ENCODE measurements around the gene HDAC4.

Gene HDAC4

DNA sequence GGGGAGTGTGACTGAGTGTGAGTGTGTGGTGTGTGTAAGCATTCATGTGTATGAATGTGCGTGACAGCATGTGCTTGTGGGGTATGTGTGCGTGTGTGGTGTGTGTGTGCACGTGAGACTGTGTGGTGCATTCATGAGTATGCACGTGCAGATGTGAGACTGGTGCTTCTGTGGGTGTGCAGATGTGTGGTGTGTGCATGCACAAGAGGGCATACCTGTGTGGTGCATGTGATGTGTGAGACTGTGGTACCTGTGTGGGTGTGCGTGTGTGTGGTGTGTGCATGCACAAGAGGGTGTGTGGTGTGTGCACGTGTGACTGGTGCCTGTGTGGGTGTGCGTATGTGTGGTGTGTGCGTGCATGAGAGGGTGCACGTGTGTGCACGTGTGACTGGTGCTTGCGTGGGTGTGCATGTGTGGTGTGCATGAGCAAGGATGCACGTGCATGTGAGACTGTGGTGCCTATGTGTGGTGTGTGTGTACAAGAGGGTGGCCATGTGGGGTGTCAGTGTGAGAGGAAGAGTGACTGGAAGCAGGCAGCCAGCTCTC lies 339.6 kb downstream of the HDAC4 start:
- no peak overlapping the region for H3K4me3 ChIP-seq (replicated peaks; ENCODE audit: insufficient read depth, low read length)
- no peaks in the 10 kb centered on the region for H3K27me3 ChIP-seq (ENCODE audit: insufficient read depth, poor library complexity, severe bottlenecking)
- no peak for TF ChIP-seq POLR2AphosphoS5 (IDR thresholded peaks at IDR 0.05; ENCODE audit: low read depth)
- TF ChIP-seq, protein P1, sequence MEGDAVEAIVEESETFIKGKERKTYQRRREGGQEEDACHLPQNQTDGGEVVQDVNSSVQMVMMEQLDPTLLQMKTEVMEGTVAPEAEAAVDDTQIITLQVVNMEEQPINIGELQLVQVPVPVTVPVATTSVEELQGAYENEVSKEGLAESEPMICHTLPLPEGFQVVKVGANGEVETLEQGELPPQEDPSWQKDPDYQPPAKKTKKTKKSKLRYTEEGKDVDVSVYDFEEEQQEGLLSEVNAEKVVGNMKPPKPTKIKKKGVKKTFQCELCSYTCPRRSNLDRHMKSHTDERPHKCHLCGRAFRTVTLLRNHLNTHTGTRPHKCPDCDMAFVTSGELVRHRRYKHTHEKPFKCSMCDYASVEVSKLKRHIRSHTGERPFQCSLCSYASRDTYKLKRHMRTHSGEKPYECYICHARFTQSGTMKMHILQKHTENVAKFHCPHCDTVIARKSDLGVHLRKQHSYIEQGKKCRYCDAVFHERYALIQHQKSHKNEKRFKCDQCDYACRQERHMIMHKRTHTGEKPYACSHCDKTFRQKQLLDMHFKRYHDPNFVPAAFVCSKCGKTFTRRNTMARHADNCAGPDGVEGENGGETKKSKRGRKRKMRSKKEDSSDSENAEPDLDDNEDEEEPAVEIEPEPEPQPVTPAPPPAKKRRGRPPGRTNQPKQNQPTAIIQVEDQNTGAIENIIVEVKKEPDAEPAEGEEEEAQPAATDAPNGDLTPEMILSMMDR (IDR thresholded peaks at IDR 0.05; ENCODE audit: insufficient read depth, low read length): no peak
- TF ChIP-seq, protein P2, sequence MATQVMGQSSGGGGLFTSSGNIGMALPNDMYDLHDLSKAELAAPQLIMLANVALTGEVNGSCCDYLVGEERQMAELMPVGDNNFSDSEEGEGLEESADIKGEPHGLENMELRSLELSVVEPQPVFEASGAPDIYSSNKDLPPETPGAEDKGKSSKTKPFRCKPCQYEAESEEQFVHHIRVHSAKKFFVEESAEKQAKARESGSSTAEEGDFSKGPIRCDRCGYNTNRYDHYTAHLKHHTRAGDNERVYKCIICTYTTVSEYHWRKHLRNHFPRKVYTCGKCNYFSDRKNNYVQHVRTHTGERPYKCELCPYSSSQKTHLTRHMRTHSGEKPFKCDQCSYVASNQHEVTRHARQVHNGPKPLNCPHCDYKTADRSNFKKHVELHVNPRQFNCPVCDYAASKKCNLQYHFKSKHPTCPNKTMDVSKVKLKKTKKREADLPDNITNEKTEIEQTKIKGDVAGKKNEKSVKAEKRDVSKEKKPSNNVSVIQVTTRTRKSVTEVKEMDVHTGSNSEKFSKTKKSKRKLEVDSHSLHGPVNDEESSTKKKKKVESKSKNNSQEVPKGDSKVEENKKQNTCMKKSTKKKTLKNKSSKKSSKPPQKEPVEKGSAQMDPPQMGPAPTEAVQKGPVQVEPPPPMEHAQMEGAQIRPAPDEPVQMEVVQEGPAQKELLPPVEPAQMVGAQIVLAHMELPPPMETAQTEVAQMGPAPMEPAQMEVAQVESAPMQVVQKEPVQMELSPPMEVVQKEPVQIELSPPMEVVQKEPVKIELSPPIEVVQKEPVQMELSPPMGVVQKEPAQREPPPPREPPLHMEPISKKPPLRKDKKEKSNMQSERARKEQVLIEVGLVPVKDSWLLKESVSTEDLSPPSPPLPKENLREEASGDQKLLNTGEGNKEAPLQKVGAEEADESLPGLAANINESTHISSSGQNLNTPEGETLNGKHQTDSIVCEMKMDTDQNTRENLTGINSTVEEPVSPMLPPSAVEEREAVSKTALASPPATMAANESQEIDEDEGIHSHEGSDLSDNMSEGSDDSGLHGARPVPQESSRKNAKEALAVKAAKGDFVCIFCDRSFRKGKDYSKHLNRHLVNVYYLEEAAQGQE (IDR thresholded peaks at IDR 0.05; ENCODE audit: insufficient replicate concordance, low read depth): no peak
- no peak for TF ChIP-seq SPI1 (IDR thresholded peaks at IDR 0.05; ENCODE audit: borderline replicate concordance, low read depth)
- no peak for TF ChIP-seq GABPA (IDR thresholded peaks at IDR 0.05; ENCODE audit: low read depth)
- no peak for DNase-seq (ENCODE audit: low read depth in 1 of 2, low spot score in 1 of 2)
- H3K27ac ChIP-seq (replicated peaks): no peak overlapping the region

DNA sequence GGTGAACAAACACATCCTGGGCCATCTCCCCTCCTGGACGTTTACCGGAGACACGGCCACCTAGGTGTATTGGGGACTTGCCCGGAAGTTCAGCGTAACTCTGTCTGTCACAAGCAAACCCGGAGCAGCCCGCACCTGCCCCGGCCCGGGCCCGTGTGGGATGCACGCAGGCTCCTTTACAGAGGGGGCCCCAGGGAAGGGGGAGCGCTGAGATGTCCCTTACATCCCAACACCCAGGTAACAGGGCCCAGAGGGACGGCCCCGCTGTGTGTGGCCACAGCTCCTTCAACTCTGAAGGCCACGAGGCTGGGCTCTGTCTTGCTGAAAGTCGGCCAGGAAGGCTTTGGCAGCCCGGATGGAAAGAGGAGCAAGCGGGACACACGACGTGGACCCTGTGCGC lies 340.1 kb downstream of the HDAC4 start:
- H3K27me3 ChIP-seq (ENCODE audit: insufficient read depth, poor library complexity, severe bottlenecking): no peaks in the 10 kb centered on the region
- no peak overlapping the region for H3K4me3 ChIP-seq (replicated peaks; ENCODE audit: insufficient read depth, low read length)
- no peak for DNase-seq (ENCODE audit: low read depth in 1 of 2, low spot score in 1 of 2)
- TF ChIP-seq GABPA (IDR thresholded peaks at IDR 0.05; ENCODE audit: low read depth): no peak
- TF ChIP-seq, protein P2 (IDR thresholded peaks at IDR 0.05; ENCODE audit: insufficient replicate concordance, low read depth): no peak
- no peak for TF ChIP-seq POLR2AphosphoS5 (IDR thresholded peaks at IDR 0.05; ENCODE audit: low read depth)
- TF ChIP-seq SPI1 (IDR thresholded peaks at IDR 0.05; ENCODE audit: borderline replicate concordance, low read depth): no peak
- TF ChIP-seq, protein P1 (IDR thresholded peaks at IDR 0.05; ENCODE audit: insufficient read depth, low read length): no peak
- H3K27ac ChIP-seq (replicated peaks): no peak overlapping the region

DNA sequence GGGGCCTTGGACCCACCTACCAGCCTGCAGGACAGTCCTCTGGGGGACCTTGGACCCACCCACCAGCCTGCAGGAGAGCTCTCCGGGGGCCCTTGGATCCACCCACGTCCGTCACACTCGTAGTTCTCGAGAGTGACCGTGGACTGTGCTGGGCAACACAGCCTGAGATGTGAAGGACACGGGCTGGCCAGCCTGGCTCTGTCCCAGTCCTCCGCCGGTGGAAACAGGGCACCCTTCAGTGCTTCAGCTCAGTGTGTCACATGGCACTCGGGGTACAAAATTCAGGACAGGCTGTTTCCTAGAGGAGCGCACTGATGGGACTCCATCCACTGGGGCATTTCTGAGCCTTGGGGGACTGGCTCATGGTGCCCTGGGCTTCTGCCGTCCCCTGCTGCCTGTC lies 341.0 kb downstream of the HDAC4 start:
- H3K27ac ChIP-seq (replicated peaks): no peak overlapping the region
- TF ChIP-seq POLR2AphosphoS5 (IDR thresholded peaks at IDR 0.05; ENCODE audit: low read depth): no peak
- TF ChIP-seq, protein P1 (IDR thresholded peaks at IDR 0.05; ENCODE audit: insufficient read depth, low read length): no peak
- TF ChIP-seq GABPA (IDR thresholded peaks at IDR 0.05; ENCODE audit: low read depth): no peak
- TF ChIP-seq, protein P2 (IDR thresholded peaks at IDR 0.05; ENCODE audit: insufficient replicate concordance, low read depth): no peak
- TF ChIP-seq SPI1 (IDR thresholded peaks at IDR 0.05; ENCODE audit: borderline replicate concordance, low read depth): no peak
- no peaks in the 10 kb centered on the region for H3K27me3 ChIP-seq (ENCODE audit: insufficient read depth, poor library complexity, severe bottlenecking)
- DNase-seq (ENCODE audit: low read depth in 1 of 2, low spot score in 1 of 2): no peak
- no peak overlapping the region for H3K4me3 ChIP-seq (replicated peaks; ENCODE audit: insufficient read depth, low read length)

Data from HL-60 (cell line).